GM21528 (cell line): ENCODE results near the gene DEPDC7.
A peak's percentile ranks its signal among the peaks of the same experiment; 100 is the strongest.
"Not testable (repeated sequence)": the region's sequence is repeated elsewhere in the genome, so short reads cannot be mapped to it uniquely, and the experiment has no call there.

Experiments used
- ATAC-seq: cut with Tn5 transposase; IDR thresholded peaks from one replicate; pipeline ENCODE4 v1.9.1; 2021; ENCODE audit warnings: mild to moderate bottlenecking, moderate library complexity; ENCODE audit not compliant: unreplicated experiment, low FRiP score

Gene DEPDC7

DNA sequence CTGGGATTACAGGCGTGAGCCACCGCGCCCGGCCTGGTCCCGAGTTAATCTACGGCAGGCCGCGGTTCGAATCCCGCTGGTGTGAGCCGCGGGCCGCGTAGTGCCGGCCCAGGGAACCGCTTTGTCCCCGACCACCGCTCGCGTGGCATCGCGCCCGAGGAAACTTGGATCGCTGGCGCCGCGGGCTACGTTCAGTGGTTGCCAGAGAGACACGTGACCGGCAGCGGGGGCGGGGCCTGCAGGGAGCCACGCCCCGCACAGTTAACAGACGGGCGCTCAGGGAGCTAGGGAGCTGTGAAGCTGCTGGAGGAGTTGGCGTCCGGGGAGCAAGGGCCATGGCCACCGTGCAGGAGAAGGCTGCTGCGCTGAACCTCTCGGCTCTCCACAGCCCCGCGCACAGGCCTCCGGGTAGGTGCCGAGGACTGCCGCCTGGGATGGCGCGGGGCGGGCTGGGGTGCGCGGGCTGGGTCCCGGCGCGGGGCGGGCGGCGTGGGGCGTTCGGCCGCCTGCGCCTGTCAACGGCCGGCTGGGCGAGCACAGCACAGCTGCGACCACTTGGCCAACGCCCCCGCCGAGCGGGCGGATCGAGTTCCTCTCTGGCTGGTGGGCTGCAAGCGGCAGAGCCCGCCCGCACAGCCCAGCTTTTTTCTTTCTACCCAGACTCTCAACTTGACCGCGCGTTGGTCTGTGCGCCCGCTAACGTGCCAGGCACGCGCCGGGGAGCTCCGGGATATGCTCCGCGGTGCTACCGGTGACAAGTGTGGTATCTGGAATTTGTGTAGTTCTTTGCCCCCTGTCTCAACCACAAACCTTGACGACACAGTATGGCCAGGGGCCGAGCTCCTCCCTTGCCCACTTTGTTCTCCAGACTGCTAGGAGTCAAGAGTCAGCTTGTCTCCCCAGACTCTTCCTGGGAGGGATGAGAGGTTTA, at the start of gene DEPDC7:
DEPDC7 (plus strand) TSS at position 258 of the 931 bp plus-strand sequence; CDS start at position 336, 78 bp downstream.
- ATAC-seq, result peak; percentile 72

DNA sequence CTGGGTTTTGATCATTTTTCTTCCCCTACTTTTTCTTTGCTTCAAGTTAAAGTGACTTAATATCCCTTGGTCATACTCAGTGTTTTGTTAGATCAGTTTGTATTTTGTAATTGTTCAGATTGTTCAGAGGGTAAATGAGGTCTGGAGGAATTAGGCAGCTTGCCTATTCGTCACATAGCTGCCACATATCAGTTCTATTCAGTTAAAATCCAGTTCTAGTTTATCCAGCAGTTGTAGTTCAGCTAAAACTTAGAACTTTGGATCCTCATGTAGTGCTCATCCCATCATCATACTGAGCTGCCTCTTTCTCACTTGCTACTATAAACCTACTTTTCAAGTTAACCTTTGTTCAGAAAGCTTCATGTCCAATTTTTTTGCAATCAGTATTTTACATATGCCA, 47.1 kb upstream of the DEPDC7 start:
- ATAC-seq, result no peak

DNA sequence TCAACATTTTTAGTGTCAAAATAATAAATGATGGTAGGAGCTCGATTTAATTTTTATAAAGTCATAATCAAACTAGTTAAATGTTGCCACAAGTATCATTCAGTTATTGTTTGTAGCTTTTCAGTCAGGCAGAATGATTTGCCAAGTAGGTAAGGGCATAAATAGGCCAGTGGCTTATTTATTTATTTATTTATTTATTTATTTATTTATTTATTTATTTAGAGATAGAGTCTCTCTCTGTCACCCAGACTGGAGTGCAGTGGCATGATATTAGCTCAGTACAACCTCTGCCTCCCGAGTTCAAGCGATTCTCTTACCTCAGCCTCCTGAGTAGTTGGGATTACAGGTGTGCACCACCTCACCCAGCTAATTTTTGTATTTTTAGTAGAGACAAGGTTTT, 43.4 kb upstream of the DEPDC7 start:
- ATAC-seq, result not testable (repeated sequence)

DNA sequence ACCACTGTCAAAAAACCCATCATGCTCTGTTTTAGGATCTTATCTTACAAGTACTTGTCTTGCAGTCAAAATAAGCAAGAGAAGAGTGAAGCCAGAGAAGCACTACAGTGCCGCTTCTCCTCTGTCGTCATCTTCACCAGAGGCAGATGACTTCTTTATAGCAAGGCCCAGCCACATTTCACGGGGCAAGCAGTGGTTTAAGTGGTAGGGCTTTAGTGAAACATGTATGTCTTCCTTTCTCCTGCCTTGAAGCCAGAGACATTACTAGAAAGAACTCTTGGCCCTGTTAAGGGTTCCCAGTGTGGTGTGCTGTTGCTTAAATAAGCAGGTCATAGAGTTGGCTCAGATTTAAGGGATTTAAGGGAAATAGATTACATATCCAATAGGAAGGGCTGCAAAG, 42.9 kb upstream of the DEPDC7 start:
- ATAC-seq, result no peak

DNA sequence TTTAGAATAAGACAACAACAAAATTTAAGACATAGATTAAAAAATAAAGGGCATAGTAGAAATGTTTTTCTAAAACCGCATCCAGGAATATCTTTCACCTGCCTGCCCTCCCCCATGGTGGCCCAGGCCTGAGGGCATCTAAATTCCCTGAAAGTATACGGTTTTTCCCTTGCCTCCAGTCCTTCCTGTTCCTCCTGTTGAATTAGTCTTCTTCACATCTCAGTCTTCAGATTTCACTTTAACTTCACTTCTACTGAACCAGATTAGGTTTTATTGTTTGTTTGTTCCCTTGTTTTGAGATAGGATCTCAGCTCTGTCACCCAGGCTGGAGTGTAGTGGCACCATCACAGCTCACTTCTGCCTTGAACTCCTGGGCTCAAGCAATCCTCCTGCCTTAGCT, 33.1 kb upstream of the DEPDC7 start:
- no peak for ATAC-seq

DNA sequence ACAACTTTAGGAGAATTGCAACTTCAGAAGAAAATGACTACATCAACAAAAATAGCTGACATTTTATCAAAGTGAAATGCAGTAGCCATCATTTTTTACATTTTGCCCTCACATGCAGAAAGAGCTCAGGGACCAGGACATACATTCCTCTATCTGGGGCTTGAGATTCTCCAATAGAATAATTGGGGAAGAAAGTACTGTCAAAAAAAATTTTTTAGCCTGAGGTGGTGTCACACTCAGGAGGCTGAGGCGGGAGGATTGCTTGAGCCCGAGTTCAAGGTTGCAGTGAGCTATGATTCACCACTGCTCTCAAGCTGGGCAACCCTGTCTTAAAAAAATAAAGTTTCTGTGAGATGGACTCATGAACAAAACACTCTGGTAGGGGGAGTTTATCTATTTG, 32.2 kb upstream of the DEPDC7 start:
- ATAC-seq, result no peak

DNA sequence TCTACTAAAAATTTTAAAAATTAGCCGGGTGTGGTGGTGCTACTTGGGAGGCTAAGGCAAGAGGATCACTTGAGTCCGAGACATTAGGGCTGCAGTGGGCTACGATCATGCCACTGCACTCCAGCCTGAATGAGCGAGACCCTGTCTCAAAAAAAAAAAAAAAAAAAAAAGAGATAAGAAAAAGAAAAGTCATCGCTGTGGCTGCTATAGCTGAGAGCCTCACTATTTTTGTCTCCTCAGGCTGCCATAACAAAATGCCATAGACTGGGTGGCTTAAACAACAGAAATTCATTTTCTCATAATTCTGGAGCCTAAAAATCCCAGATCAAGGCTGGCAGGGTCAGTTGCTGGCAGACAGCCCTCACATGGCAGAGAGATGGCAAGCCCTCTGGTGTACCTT, 30.1 kb upstream of the DEPDC7 start:
- no peak for ATAC-seq

DNA sequence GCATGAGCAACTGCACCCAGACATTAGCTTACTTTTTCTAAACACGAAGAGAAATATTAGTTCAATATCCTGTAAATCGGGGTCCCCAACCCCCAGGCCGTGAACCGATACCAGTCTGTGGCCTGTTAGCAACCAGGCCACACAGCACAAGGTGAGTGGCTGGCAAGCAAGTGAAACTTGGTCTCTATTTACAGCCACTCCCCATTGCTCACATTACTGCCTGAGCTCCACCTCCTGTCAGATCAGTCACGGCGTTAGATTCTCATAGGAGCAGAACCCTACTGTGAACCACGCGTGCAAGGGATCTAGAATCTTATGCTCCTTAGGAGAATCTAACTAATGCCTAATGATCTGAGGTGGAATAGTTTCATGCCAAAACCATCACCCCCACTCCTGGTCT, 27.8 kb upstream of the DEPDC7 start:
- no peak for ATAC-seq

DNA sequence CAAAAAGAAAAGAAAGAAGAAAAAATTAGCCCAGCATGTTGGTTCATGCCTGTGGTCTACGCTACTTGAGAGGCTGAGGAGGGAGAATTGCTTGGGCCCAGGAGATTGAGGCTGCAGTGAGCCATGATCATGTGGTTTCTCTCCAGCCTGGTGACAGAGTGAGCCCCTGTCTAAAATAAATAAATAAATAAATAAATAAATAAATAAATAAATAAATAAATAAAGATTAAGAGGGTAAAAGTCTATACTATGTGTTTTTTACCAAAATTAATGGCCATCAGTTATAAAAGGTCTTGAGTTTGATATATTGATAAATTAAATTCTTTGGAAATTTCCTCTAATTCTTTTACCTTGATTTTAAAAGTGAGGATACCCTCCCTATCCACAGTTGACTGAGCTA, 25.2 kb upstream of the DEPDC7 start:
- no peak for ATAC-seq

DNA sequence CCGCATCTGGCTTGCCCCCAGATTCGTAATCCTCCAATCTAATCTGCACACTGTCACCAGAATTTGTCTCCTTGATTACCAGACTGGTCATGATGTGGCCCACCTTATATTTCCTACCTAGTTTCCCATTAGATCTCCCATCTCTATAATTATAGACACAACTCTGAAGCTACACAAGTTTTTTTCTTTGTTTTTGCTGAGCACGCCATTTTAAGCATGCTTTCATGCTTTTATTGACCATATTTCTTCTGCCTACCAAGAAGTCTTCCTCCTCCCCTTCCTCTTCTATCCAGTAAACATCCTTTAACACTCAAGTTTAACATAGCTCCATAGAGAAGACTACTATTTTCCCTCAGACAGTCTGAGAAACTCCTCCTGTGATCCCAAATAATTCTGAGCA, 24.3 kb upstream of the DEPDC7 start:
- ATAC-seq, result no peak

DNA sequence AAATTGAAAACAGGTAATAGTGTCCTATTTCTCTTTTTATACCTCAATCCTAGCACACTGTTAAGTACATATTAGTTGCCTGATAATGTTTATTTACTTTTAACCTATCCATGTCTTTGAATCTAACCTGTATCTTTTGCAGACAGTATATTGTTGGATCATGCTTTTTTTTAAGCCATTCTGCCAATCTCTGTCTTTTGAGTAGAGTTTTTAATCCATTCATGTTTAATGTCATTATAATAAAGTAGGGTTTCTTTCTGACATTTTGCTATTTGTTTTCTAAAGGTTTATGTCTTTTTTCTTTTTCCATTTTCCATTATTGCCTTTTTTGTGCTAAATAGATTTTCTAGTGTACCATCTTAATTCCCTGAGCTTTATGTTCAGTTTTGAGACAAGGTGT, 23.8 kb upstream of the DEPDC7 start:
- ATAC-seq, result no peak

DNA sequence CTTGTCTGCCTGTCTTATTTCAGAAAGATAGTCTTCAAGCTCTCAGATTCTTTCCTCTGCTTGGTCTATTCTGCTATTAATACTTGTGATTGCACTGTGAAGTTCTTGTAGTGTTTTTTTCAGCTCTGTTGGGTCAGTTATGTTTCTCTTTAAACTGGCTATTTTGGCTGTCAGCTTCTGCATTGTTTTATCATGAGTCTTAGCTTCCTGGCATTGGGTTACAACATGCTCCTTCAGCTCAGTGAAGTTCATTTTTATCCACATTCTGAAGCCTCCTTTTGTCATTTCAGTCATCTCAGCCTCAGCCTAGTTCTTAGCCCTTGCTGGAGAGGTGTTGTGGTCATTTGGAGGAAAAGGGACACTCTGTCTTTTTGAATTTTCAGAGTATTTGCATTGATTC, 15.5 kb upstream of the DEPDC7 start:
- ATAC-seq, result no peak

DNA sequence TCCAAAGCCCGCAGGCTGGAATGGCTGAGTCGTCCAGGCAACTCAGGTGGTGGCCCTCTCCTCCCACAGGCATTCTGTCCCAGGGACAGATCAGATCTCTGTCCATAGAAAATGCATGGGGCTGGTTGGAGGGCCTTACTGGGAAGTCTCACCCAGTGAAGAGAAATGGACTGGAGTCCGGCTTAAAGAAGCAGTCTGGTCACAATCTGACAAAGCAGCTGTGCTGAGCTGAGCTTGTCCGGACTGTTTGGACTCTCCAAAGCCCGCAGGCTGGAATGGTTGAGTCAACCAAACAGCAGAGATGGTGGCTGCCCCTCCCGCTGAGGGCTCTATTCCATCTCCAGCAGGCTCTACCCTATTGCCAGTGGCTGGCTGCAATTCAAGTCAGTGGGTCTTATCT, 14.4 kb upstream of the DEPDC7 start:
- ATAC-seq, result no peak

DNA sequence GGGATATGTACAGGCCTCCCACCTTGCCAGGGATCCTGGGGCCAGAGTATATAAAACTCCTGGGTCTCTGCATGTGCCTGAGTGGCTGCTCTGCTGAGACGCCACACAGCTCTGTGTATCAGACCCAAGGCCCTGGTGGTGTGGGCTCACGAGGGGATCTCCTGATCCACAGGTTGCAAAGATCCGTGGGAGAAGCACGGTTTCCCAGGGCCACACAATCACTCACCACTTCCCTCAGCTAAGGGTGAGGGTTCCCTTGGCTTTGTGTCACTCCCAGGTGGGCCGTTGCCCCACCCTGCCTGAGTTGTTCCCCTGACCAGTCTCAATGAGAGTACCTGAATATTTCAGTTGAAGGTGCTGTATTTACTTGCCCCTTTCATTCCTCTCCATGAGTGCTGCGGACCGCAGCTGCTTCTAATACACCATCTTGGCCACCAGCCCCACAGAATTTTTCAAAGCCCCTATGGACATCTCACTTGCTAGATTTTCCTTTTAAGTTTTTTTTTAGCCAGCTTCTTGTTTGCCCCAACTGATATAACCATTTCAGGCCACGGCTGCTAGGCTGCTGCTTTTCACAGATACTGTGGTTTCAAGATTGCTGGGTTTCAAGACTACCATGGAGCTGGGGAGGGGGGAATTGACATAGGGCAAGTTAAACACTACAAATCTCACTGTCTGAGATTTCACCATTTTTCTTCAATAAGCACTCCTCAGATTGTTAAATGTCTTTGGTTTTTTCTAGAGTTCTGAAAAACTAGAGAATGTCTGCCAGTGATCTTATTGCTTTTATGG, 13.7 kb upstream of the DEPDC7 start:
- no peak for ATAC-seq

DNA sequence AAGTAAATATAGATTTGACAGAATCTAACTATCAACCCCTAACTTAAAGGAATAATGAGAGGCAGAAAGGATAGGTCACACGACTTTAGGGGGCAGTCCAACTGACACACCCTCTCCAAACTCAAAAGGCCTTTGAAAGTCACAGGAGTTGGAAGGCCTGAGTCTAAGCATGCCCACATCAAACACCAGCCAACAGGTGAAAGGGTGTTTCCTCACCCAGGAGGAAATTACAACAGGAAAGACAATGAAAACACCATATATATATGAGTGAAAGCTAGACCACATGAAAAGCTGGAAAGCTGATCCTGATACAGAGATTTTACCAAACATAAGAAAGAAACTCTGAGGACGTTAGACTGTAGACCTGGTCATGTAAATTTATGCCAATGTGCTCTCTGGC, 10.5 kb upstream of the DEPDC7 start:
- no peak for ATAC-seq

DNA sequence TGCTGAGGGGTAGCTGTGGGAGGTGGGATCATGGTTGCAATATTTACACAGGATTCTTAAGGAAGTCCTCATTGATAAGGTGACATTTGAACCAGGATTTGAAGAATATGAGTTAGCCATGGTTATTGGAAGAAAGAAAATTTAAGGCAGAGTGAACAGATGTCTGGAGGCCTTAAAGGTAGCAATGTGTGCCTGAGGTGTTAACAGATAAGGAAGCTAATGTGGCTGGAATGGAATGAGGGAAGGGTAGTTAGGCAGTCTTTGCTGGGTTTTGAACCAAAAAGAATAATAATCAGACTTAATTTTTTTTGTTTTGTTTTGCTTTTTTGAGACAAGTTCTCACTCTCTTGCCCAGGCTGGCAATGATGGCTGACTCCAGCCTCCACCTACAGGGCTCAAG, 9.7 kb upstream of the DEPDC7 start:
- ATAC-seq, result no peak

DNA sequence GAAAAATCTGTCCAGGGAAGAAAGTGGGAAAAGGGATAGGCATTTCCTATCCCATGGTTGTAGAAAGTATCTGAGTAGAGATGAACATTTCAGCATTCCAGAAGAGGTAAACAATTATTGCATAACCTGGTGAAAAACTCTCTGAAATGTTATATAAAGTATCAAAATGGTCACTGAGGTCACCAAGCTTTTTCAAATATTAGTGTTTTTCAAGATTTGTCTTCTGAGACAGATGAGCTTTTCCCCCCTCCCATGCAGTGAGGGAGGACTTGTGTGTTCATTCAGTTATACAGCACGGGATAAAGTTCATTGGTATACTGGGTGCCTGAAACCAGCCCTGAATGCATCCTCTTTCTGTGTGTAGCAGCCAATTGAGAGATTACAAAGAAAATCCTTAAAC, 1.9 kb upstream of the DEPDC7 start:
- no peak for ATAC-seq

DNA sequence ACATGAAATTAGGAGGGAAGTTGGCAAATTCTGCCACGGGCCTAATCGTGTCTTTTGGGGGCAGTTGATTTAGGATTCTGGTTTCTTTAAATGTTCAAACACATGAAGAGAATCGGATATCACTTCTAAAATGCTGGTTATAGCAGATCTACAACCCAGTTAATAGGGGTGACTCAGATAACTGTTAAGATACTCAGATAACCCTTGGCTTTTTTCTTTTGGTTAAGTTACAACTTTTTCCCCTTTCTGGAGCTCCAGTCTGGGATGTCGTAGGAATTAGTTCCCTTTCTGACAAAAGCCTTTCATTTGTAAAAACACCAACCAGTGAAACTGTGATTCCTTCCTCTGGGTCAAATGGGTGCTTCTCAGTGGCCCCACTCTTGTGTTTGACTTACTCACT, 976 bp downstream of the DEPDC7 start:
- no peak for ATAC-seq

DNA sequence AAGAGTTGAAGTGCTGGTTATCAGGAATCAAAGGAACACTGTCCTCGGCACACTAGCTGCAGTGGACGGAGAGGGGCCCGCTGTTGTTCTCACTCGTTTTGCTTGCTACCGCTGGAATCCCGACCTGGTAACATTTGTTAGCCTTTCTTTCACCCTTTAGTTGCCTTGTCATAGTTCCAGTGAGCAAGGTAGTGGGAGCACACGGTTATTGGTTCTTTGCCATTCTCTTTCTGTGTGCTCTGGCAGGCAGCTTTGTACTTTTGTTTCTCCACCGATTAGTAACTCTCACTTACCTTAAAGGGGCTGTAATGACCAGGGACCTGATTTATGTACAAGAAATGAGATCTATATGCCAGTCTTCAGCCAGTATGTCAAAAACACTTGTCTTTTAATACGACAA, 1.8 kb downstream of the DEPDC7 start:
- ATAC-seq, result no peak

DNA sequence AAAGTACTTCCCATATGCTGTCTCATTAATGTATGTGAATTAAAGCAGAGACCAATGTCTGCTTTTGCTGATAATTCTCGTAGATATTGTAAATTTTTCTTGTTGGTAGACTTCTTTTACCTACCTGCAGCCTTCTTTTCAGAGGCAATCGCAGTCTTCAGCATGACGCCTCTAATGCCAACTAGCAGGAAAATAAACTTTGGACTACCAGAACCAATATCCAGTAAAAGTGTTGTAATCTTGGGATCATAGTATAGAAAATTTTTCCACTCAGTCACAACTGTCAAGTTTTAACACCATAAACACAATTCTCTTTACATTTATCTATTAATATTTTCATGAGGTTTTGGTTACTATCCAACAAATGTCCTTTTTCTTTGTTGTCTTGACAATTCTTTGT, 2.3 kb downstream of the DEPDC7 start:
- ATAC-seq, result no peak

DNA sequence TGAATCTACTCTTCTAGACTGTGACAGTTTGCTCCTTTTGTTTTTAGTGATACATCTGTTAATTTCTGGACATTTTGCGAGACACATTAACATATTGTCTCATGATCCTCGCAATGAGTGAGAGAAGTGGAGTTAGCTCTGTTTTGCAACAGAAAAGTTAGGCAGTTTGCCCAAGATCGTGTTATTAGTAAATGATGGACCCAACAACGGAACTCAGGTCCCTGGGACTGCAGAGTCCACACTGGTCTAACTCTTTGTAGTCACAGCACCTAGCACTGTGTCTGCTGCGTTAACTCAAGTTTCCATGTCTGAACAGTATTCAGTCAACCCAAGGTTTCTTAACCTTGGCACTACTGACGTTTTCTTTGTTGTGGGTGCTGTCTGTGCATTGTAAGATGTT, 3.2 kb downstream of the DEPDC7 start:
- ATAC-seq, result no peak

DNA sequence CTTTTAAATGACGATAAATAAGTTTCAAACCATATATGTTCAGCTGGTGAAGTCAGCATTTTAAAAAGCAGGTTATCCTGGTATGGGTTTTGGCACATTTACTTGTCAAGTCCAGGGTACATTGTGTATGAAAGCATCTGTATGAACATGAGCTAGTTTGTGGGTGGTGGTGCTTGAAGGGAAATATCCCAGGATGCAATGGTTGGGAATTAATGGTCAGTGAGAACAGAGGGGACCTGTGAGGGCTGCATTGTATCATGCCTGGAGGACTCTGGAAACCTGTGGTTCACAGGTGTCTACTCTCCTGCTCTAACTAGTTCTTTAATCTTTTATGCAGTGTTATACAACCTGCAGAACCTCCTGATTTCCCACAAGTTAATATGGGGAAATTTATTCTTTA, 5.8 kb downstream of the DEPDC7 start:
- no peak for ATAC-seq
